HG02970 (cell line): ENCODE results near the gene RNASE13.
"Not testable (repeated sequence)": the region's sequence is repeated elsewhere in the genome, so short reads cannot be mapped to it uniquely, and the experiment has no call there.

ENCODE experiments used
- ATAC-seq: cut with Tn5 transposase; IDR thresholded peaks from one replicate; pipeline ENCODE4 v1.9.1; 2021; ENCODE audit warnings: mild to moderate bottlenecking, moderate library complexity, moderate number of reproducible peaks; ENCODE audit not compliant: unreplicated experiment, low FRiP score

RNASE13 gene

GRCh38 chr14:21024585-21025370 lies 9.8 kb downstream of the RNASE13 start, which contains the start of gene NDRG2:
Gene NDRG2, minus strand, starts transcription at chr14:21025061. Its CDS starts 1,746 bp downstream, at chr14:21023315.
- ATAC-seq: no peak

DNA sequence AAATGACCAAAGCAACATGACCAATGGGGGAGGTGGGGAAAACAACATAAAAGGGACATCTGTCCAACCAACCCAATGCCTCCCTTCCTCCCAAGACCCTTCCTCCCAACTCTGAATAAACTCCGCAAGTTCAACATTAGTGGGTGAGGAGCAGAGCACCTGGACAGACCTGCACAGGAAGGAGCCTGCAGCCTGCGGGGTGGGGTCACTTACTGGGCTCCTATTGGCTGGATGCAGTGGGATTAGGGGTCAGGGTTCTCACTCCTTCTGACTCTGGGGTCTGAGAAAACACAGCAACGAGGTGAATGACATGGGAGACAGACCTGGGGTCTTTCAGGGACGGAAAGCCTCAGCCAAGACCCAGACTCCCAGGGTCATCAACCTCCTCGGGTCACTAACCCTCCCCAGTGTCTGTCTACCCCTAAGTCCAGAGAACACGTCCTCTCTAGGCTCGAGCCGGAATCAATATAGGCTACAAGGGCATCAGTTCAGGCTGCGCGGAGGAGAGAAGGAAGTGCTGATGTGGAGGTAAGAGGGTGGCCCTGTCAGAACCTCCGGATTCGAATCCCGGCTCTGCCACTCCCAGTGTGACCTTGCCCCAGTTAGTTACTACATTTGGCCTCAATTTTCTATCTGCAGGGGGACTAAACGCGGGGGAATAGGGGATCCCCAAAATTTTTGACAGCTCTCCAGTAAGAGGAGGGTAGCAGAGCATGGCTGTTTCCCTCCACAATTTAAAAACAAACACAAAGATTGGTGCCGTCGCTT lies 10.6 kb downstream of the RNASE13 start:
- ATAC-seq: no peak

- ATAC-seq: no peak
Measured at GRCh38 chr14:21023174-21023573, 11.4 kb downstream of the RNASE13 start.

- ATAC-seq: no peak
Measured at GRCh38 chr14:21022686-21023085, 11.9 kb downstream of the RNASE13 start.

DNA sequence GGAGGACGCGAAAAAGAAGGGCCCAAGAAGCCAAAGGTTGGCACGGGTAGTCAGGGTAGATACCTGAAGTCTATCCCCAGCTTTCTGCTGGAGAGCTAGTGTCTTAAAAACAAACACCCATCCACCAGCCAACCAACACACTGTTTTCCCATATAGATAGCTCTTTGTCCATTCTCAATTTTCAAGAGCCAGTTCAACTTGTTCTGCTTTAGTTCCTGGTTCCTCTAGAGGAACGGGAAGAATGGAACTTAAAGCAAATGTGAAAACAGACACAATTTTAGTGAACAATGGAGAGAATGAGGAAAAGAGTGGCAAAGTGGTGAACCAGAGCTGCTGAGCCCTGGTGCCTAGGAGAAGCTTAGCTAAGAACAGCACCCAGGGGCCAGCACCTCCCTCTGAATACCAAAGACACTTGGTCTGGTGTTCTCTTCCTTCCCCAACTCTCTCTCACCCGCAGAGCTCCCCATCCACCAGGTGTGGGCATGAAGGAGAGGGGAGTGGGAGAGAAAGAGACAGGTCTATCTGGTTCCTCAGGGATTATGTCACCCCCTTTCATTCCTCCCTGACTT lies 13.5 kb downstream of the RNASE13 start:
- no peak for ATAC-seq

- no peak for ATAC-seq
Measured at GRCh38 chr14:21019366-21019765, 15.2 kb downstream of the RNASE13 start.

GRCh38 chr14:21018781-21019180 lies 15.8 kb downstream of the RNASE13 start:
- no peak for ATAC-seq

GRCh38 chr14:21018286-21018685 lies 16.3 kb downstream of the RNASE13 start:
- ATAC-seq: no peak

DNA sequence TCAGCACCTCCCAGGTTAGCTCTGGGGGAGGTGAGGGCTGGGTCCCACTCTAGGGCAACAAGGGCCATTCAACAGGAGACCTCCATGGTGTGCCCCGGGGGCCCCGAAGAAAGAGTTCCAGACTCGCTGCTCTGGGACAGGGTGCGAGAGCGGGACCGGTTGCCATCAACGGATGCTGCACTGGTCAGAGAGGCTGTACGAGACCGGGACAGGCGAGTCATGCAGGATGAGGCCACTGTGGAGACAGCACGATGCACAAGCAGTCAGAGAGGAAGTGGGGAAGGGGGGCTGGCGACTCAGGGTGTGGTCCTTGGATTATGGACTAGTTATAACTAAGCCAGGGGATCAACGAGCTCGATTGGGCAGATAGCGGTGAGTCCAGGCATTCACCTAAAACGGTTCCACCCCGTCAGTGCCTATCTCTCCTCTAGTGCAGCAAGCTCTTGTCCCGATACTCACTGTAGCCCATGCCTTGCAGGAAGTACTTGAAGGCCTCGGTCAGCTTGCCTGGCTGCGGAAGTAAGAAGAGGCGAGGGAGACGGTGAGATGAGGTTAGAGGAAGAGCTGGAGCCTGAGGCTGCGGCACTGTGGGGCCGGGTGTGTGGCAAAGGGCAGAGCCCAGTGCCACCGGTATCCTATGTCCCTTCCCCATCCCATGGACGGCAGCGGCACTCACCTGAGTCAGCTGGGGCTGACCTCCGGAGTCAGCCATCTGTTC lies 16.9 kb downstream of the RNASE13 start:
- no peak for ATAC-seq

GRCh38 chr14:21016413-21017190 lies 18.0 kb downstream of the RNASE13 start:
- no peak for ATAC-seq

GRCh38 chr14:21015312-21015711 lies 19.3 kb downstream of the RNASE13 start:
- no peak for ATAC-seq

- ATAC-seq: no peak
Measured at GRCh38 chr14:21014761-21015190, 19.8 kb downstream of the RNASE13 start.

DNA sequence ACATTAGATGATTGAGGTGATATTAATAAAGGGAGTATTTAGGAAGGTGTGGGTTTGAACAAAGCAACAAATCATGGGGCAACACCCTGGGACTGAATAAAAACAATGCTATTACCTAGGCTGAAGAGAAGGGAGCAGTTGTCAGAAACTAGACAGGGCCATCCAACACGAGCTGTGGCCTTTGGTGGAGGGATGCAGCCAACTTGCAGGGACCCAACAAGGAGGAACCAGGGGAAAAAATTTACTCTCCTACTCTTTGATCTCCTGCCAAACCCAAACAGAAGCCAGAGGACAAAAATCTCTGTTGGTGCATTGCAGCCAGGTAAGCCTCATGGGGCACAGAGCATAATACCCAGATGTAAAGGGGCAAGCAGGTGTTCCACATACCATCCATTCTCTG lies 23.5 kb downstream of the RNASE13 start:
- ATAC-seq: no peak

- not testable (repeated sequence) for ATAC-seq
Measured at GRCh38 chr14:21009721-21010120, 24.9 kb downstream of the RNASE13 start.

DNA sequence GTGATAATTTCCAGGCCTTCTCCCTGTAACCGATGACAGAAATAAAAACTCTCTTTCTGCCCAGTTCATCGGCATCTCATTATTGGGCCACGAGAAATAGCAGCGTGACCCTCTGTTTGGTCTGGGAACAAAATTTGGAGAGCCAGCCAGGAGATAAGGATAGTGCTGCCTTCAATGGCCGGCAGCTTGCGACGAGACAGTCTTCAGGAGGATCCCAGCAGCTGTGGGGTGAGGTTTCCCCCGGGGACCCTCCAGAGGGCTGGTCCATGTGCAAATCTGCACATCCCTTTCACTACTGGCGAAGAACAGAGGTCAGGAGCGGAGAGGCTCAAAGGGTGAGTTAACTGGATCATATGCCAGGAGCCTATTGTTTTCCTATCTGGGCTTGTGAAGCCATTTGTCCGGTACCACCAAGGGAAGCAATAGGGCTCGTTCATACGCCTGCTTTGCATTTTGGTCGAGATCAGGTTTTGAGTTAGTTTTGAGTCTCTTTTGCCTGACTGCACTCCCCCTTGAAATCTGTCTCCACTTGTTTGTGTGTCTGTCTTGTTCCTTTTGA lies 30.7 kb downstream of the RNASE13 start:
- no peak for ATAC-seq

DNA sequence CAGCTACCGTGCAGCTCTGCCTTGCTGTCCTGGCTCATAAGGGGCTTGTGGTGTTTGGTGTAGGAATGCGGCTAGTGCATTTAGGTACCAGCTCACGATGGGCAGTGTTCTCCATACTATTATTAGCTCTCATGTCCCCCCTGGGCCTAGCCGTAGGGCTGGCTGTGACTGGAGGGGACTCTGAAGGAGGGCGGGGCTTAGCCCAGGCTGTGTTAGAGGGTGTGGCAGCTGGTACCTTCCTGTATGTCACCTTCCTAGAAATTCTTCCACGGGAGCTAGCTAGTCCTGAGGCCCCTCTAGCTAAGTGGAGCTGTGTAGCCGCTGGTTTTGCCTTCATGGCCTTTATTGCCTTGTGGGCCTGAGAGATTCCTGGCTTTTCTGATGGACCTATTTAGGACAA lies 33.4 kb downstream of the RNASE13 start:
- ATAC-seq: no peak

DNA sequence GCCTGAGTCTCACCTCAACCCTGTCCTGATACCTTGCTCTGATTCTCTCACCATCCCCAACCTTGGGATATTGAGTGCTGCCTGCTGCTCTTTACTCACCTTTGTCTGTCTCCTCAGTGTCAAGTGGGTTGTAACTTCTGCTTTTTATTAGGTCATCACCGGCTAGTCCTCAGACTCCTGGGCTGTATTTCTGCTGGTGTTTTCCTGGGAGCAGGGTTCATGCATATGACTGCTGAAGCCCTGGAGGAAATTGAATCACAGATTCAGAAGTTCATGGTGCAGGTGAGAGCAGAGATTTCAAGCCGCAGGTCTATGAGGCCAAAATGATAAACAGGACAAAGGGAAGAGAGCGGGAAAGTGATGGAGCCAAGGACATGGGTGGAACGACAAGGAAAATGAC lies 35.0 kb downstream of the RNASE13 start:
- no peak for ATAC-seq

DNA sequence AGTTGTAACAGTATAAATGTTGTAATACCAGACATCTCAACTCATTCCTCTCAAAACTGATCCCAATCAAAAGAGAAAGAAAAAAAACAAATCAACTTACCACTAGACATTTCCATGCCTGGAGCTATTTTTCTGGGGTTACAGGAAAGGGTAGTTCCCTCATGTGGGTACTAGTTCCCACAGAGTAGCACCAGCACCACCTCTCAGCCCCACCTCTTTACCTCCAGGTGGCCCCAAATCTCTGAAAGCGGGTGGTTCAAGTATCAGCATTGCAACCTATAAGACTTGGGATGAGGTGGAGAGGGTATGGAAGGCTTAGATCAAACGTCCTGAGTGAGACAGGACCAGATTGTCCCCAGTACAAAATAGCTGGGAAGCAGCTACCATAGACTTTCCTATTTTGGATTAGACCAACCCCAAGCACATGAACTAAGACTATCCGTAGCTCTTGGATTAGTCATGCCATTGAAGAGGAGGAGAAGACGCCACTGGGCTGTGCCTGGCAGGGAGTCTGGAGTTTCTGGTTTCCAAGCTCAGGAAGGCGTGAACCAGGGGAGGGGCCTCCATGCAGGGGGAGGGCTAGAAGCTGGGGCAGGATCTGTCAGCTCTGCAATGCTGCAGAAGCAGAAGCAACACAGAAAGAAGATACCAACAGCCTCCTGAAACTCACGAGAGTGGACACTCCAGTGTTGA lies 35.8 kb downstream of the RNASE13 start, which contains the start of gene SLC39A2:
SLC39A2 (plus strand) TSS at position 620 of the 693 bp plus-strand sequence. CDS start 154 bp downstream, outside the sequence.
- no peak for ATAC-seq

DNA sequence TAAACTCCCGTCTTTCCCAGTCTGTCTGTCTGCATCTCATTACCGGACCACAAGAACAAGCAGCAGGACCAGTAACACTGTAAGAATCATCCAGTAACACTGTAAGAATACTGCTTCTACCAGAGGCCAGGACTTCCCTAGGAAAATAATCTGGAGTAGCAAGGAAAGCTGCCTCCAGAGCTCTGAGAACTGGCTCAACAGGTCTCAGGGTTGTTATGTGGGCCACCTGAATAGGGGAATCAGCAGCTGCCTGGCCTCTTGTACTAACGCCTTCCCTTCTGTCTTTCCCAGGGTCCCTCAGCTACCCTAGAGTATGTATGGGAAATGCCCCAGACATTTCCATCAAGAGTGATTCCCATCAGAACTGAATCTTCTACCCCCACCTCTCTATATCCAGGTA lies 36.5 kb downstream of the RNASE13 start:
- ATAC-seq: no peak
